Mucosa of descending colon (tissue), 3 donors: ENCODE results near the gene EHD1. TPM values are rescaled to one million over a fixed set of nuclear protein-coding genes. Genes with fewer than 3 reads are reported as not detected.

Experiments
- ATAC-seq: fragments of 200-7000 bp; cut with Tn5 transposase; one replicate; pipeline ENCODE4 v1.9.1; 2020; ENCODE audit warnings: mild to moderate bottlenecking, moderate library complexity
- DNase-seq, 3 donors: peaks; one replicate each; pipeline ENCODE4 v3.0.0-alpha.2; 2020
- H3K36me3 ChIP-seq: fragments of 200-600 bp; one replicate; pipeline ENCODE4 v1.8.0; 2021; ENCODE audit warnings: low read depth, mild to moderate bottlenecking
- H3K4me1 ChIP-seq: fragments of 200-600 bp; one replicate; pipeline ENCODE4 v1.8.0; 2021; ENCODE audit warnings: low read depth, mild to moderate bottlenecking
- H3K4me3 ChIP-seq: fragments of 200-600 bp; one replicate; pipeline ENCODE4 v1.8.0; 2021; ENCODE audit warnings: mild to moderate bottlenecking
- H3K9me3 ChIP-seq: fragments of 200-600 bp; one replicate; pipeline ENCODE4 v1.8.0; 2021; ENCODE audit warnings: mild to moderate bottlenecking
- intact Hi-C, 2 donors: fragments of 100-400 bp; cut with DNase I in 1 of 2; cut with micrococcal nuclease in 1 of 2; formaldehyde crosslinking; loops; one replicate each; pipeline versions ENCODE4 v1.11.0 to v1.11.1; 2022; cut with DNase I, micrococcal nuclease
- total RNA-seq, 3 donors: library from RNA; stranded (reverse); fragmentation: NEBNext Ultra II Directional in 2 of 3; extraction: Animal tissue kit (Norgen Biotek cat#: 25700) in 2 of 3; gene quantifications; one replicate each; pipeline versions ENCODE4 v1.2.1 to v1.2.4, GENCODE V29; 2021 to 2023
- TF ChIP-seq, protein P1 (sequence below): fragments of 200-600 bp; IDR thresholded peaks from one replicate; pipeline ENCODE4 v1.8.0; 2022; ENCODE audit warnings: antibody characterized with exemption, mild to moderate bottlenecking
- donor health status: DM: no; HTN: no; CAD: no; lungs with moderate emphysema.
- donor health status: DM: no; HTN: no; CAD: no.
- donor health status: DM: no; HTN: yes; CAD: no.

The EHD1 gene
- total RNA-seq, 3 donors from 2014 or later = 58.3 to 85.9 (median 81.5) TPM

DNA sequence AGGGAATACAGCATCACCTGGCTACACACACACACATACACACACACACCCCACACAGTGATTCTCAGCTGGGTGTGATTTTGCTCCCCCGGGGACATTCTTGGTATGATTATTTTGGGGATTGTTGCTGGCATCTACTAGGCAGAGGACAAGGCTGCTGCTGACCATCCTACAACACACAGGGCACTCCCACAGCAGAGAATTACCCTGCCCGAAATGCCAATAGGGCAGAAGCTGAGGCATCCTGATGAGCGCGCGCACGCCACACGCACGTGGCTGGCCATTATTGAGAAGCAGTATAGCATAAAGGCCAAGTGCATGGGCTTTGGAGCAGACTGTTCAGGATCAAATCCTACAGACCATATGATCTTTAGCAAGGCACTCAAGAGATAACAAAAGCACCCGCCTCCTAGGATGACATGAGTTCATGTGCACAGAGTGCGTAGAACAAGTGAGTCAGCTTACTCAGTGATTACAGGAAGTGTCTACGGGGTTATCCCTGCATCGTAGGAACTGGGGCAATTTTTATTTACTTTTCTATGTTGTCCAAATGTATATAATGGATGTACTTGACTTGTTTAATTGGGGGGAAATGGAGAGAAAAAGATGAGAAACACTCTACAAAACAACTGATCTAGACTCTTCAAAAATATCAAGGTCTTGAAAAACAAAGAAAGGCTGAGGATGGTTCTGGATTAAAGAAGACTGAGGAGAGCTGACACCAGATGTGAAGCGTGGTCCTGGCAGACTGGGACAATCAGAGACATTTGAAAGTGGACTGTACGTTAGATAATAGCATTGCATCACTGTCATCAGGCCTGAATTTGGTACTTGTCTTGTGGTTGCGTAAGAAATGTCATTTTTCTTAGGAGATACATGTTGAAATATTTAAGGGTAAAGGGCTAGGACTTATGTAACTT is 7.2 kb upstream of the EHD1 start:
- Histone ChIP-seq H3K4me1 (peaks cover 20% of the 10 kb centered on the region), H3K4me3 (no peak overlapping the region), H3K9me3 (no peaks in the 10 kb centered on the region), H3K36me3 (no peaks in the 10 kb centered on the region)
- intact Hi-C loops = no loop called here
- TF ChIP-seq, protein P1, sequence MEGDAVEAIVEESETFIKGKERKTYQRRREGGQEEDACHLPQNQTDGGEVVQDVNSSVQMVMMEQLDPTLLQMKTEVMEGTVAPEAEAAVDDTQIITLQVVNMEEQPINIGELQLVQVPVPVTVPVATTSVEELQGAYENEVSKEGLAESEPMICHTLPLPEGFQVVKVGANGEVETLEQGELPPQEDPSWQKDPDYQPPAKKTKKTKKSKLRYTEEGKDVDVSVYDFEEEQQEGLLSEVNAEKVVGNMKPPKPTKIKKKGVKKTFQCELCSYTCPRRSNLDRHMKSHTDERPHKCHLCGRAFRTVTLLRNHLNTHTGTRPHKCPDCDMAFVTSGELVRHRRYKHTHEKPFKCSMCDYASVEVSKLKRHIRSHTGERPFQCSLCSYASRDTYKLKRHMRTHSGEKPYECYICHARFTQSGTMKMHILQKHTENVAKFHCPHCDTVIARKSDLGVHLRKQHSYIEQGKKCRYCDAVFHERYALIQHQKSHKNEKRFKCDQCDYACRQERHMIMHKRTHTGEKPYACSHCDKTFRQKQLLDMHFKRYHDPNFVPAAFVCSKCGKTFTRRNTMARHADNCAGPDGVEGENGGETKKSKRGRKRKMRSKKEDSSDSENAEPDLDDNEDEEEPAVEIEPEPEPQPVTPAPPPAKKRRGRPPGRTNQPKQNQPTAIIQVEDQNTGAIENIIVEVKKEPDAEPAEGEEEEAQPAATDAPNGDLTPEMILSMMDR = no peak
- DNase-seq (no peak), ATAC-seq (peak; percentile 26)

DNA sequence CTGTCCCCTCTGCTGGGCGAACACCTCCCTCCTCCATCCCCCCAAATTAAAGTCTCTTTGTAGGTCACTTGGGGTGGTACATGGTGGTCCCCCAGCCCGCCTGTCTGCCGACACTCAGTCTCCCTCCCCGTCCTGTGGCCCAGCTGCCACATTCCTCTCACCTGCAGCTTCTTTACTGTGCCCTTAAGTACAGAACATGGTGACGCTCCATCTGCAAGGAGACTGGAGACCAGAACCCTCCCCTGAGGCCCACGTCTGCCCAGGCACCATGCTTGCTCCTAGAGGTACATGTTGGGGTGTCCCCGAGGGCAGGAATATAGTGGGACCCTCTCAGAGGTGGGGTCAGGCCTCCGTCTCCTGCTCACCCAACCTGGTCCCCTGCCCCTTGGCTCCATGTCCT is 5.6 kb upstream of the EHD1 start:
- no peak overlapping the region for H3K4me3 ChIP-seq
- no peak for ATAC-seq
- no peaks in the 10 kb centered on the region for H3K9me3 ChIP-seq
- no peaks in the 10 kb centered on the region for H3K36me3 ChIP-seq
- DNase-seq = peak in 1 of 3 donors; percentile 51
- H3K4me1 ChIP-seq = peaks cover 21% of the 10 kb centered on the region
- intact Hi-C loops = no loop called here
- TF ChIP-seq, protein P1 = no peak

DNA sequence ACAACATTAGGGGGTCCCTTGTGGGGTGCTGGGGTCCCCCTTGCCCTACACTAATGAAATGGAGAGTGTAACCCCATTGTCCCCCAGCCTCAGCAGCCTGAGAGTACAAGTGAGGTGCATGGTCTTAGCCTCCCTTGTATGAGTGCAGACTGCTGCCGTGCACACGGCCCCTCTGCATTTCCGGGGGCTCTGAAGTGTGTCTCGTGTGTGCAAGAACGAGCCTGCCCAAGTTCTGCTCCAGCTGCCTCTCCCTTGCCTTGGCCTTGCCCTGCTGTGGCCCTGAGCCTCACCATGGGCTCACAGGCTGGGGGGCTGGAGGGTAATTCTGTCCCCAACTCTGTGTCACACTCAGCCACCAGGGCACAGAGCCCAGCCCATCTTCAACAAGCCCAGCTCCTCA is 5.2 kb upstream of the EHD1 start:
- Histone ChIP-seq H3K9me3 (no peaks in the 10 kb centered on the region), H3K4me1 (peaks cover 19% of the 10 kb centered on the region), H3K36me3 (no peaks in the 10 kb centered on the region), H3K4me3 (no peak overlapping the region)
- intact Hi-C loops = no loop called here
- TF ChIP-seq, protein P1 = no peak
- DNase-seq (peak in 1 of 3 donors; percentile 46), ATAC-seq (no peak)

DNA sequence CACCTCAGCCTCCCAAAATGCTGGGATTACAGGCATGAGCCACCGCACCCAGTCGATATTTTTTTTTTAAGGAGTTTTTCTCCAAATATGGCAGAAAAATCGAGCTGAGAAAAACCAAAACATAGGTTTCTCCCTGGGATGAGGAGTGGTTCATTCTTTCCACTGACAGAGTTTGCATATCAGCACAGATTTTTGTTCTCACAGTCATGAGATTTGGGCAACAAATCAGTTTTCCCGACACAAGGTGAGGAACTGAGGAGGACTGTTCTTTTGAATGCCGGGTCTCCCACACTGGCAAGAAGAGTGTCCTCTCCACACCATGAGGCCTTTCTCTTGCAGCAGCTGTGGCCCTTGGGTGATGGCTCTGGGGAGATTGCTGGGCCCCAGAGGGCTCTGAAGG is 3.8 kb upstream of the EHD1 start:
- ATAC-seq = no peak
- intact Hi-C loops = no loop called here
- H3K4me1 ChIP-seq = peaks cover 18% of the 10 kb centered on the region

DNA sequence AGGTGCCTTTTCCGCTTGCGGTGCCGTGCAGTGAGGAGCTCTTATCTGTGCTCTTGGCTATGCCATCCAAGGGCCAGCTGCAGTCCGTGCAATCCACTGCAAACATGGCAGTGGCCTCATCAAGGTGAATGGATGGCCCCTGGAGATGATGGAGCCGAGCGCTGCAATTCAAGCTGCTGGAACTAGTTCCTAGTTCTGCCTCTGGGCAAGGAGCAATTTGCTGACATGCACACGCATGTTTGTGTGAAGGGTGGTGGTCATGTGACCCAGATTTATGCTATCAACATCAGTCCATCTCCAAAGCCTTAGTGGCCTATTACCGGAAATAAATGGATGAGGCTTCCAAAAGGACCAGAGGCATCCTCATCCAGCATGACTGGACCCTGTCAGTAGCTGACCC is 3.1 kb upstream of the EHD1 start:
- TF ChIP-seq, protein P1 = no peak
- Histone ChIP-seq H3K36me3 (no peaks in the 10 kb centered on the region), H3K9me3 (no peaks in the 10 kb centered on the region), H3K4me1 (peaks cover 24% of the 10 kb centered on the region), H3K4me3 (no peak overlapping the region)
- DNase-seq (no peak), ATAC-seq (no peak)
- intact Hi-C loops = no loop called here

More for the DNA sequence above, 3.8 kb upstream of the EHD1 start:
- no peak for DNase-seq
- Histone ChIP-seq H3K4me3 (no peak overlapping the region), H3K9me3 (no peaks in the 10 kb centered on the region), H3K36me3 (no peaks in the 10 kb centered on the region)
- TF ChIP-seq, protein P1 = no peak
